Measurements from ENCODE around the gene ENPP6.

Gene ENPP6

GRCh38 chr4:184162596-184162995 lies 55.1 kb downstream of the ENPP6 start:
- TF ChIP-seq POLR2A (IDR thresholded peaks at IDR 0.05; ENCODE audit: low read length) (no peak), GATA1 (IDR thresholded peaks at IDR 0.05; ENCODE audit: low read depth, low read length) (no peak)
- no peak for DNase-seq

- no peak for TF ChIP-seq GATA1 (IDR thresholded peaks at IDR 0.05; ENCODE audit: low read depth, low read length)
- TF ChIP-seq POLR2A (IDR thresholded peaks at IDR 0.05; ENCODE audit: low read length), result no peak
- no peak for DNase-seq
Measured at GRCh38 chr4:184157322-184157721, 60.4 kb downstream of the ENPP6 start.

GRCh38 chr4:184156163-184156920 lies 61.3 kb downstream of the ENPP6 start:
- no peak for DNase-seq
- TF ChIP-seq POLR2A (IDR thresholded peaks at IDR 0.05; ENCODE audit: low read length), result no peak
- no peak for TF ChIP-seq GATA1 (IDR thresholded peaks at IDR 0.05; ENCODE audit: low read depth, low read length)

- DNase-seq, result no peak
- TF ChIP-seq GATA1 (IDR thresholded peaks at IDR 0.05; ENCODE audit: low read depth, low read length) (no peak), POLR2A (IDR thresholded peaks at IDR 0.05; ENCODE audit: low read length) (no peak)
Measured at GRCh38 chr4:184154199-184154598, 63.5 kb downstream of the ENPP6 start.

GRCh38 chr4:184153781-184154180 lies 63.9 kb downstream of the ENPP6 start:
- no peak for DNase-seq
- TF ChIP-seq GATA1 (IDR thresholded peaks at IDR 0.05; ENCODE audit: low read depth, low read length) (no peak), POLR2A (IDR thresholded peaks at IDR 0.05; ENCODE audit: low read length) (no peak)

GRCh38 chr4:184151988-184152485 lies 65.6 kb downstream of the ENPP6 start:
- no peak for DNase-seq
- TF ChIP-seq GATA1 (IDR thresholded peaks at IDR 0.05; ENCODE audit: low read depth, low read length) (no peak), POLR2A (IDR thresholded peaks at IDR 0.05; ENCODE audit: low read length) (no peak)

- no peak for TF ChIP-seq GATA1 (IDR thresholded peaks at IDR 0.05; ENCODE audit: low read depth, low read length)
- TF ChIP-seq POLR2A (IDR thresholded peaks at IDR 0.05; ENCODE audit: low read length), result no peak
- no peak for DNase-seq
Measured at GRCh38 chr4:184150102-184150839, 67.4 kb downstream of the ENPP6 start.

- no peak for TF ChIP-seq POLR2A (IDR thresholded peaks at IDR 0.05; ENCODE audit: low read length)
- no peak for TF ChIP-seq GATA1 (IDR thresholded peaks at IDR 0.05; ENCODE audit: low read depth, low read length)
Measured at GRCh38 chr4:184148738-184149637, 68.7 kb downstream of the ENPP6 start.

GRCh38 chr4:184147858-184148737 lies 69.6 kb downstream of the ENPP6 start:
- TF ChIP-seq POLR2A (IDR thresholded peaks at IDR 0.05; ENCODE audit: low read length) (no peak), GATA1 (IDR thresholded peaks at IDR 0.05; ENCODE audit: low read depth, low read length) (no peak)
- DNase-seq, result no peak

More at GRCh38 chr4:184148738-184149637, 68.7 kb downstream of the ENPP6 start:
- no peak for DNase-seq

GRCh38 chr4:184146951-184147350 lies 70.7 kb downstream of the ENPP6 start:
- DNase-seq, result no peak
- no peak for TF ChIP-seq GATA1 (IDR thresholded peaks at IDR 0.05; ENCODE audit: low read depth, low read length)
- no peak for TF ChIP-seq POLR2A (IDR thresholded peaks at IDR 0.05; ENCODE audit: low read length)

GRCh38 chr4:184145596-184145995 lies 72.1 kb downstream of the ENPP6 start:
- no peak for DNase-seq
- no peak for TF ChIP-seq POLR2A (IDR thresholded peaks at IDR 0.05; ENCODE audit: low read length)
- TF ChIP-seq GATA1 (IDR thresholded peaks at IDR 0.05; ENCODE audit: low read depth, low read length), result no peak

- DNase-seq, result no peak
- TF ChIP-seq POLR2A (IDR thresholded peaks at IDR 0.05; ENCODE audit: low read length) (no peak), GATA1 (IDR thresholded peaks at IDR 0.05; ENCODE audit: low read depth, low read length) (no peak)
Measured at GRCh38 chr4:184143770-184144564, 73.7 kb downstream of the ENPP6 start.
